IPS-11a (cell line): Measurements from ENCODE around the gene C2CD4C.
"Not testable (repeated sequence)": the region's sequence is repeated elsewhere in the genome, so short reads cannot be mapped to it uniquely, and the experiment has no call there.

Experiments
- H3K4me3 ChIP-seq: one replicate; pipeline ENCODE4 v1.5.1; 2013; ENCODE audit warnings: low read depth, low read length, control low read depth

Gene C2CD4C

DNA sequence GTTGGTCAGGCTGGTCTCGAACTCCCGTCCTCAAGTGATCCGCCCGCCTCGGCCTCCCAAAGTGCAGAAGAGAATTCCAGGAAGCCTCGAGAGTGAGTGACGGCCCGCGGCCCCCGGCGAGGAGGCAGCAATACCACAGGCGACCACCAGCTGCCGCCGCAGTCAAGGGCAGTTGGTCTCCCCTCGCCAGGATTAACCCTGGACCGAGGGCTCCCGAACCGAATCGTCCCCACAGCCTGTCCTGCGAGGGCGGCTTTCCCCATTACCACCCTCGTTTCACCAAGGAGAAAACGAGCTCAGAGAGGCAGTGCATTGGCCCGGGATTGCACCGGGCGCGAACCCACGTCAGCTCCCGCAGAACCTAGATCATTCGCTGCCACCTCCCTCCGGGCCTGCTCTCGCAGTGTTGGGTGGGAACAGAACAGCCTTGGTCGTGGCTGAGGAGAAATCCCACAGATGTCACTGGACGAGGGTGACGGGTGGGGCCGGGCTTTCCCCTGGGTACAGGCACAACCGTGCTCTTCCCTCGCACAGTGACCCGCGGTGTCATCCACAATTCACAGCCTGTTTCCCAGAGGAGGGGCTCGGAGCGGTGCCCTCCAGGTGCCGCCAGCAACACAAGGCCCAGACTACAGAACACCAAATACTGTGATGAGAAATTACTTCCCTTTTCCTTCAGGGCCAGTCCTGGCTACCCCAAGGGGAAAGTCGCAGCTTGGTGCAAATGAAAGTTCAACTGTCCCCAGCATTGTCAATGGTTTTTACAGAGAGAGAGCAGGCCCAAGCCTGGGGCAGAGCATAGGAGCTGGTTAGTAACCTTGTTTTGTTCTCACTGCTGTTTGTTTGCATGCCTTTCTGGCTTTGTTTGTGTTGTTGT is 24.8 kb downstream of the C2CD4C start:
- no peak overlapping the region for H3K4me3 ChIP-seq

DNA sequence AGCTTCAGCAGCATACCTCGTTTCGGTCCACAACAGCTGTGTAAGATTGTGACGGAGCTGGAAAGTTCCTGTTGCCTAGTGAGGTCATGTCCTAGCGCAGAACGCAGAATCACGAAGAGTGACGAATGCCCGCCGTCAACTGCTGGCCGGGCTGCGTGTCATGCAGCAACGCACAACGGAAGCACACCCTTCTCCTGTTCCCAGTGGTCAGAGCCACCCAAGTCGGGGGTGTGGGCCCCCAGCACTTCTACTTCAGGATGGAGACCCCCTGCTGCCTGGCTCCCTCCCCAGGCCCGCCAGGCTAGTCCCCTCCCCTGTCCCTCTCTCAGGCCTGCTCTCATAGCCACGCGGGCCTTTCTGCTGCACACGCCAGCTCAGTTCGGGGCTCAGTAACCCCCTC is 25.9 kb downstream of the C2CD4C start:
- no peak overlapping the region for H3K4me3 ChIP-seq

DNA sequence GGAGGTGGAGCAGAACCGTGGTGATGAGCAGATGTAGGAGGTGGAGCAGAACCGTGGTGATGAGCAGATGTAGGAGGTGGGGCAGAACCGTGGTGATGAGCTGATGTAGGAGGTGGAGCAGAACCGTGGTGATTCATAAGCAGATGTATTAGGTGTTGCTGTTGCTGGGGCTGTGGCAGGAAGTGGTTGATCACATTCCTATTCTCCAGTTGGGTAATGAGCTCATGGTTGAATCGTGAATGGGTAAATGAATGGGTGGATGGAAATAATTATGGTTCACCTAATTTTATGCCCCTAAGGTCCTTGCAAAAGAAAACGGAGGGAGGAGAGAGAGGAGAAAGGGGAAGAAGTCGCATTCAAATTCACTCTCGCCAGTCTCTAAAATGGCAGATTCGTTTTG is 26.4 kb downstream of the C2CD4C start:
- not testable (repeated sequence) for H3K4me3 ChIP-seq

DNA sequence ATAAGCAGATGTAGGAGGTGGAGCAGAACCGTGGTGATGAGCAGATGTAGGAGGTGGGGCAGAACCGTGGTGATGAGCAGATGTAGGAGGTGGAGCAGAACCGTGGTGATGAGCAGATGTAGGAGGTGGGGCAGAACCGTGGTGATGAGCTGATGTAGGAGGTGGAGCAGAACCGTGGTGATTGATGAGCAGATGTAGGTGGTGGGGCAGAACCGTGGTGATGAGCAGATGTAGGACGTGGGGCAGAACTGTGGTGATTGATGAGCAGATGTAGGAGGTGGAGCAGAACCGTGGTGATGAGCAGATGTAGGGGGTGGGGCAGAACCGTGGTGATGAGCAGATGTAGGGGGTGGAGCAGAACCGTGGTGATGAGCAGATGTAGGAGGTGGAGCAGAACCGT is 27.0 kb downstream of the C2CD4C start:
- not testable (repeated sequence) for H3K4me3 ChIP-seq

DNA sequence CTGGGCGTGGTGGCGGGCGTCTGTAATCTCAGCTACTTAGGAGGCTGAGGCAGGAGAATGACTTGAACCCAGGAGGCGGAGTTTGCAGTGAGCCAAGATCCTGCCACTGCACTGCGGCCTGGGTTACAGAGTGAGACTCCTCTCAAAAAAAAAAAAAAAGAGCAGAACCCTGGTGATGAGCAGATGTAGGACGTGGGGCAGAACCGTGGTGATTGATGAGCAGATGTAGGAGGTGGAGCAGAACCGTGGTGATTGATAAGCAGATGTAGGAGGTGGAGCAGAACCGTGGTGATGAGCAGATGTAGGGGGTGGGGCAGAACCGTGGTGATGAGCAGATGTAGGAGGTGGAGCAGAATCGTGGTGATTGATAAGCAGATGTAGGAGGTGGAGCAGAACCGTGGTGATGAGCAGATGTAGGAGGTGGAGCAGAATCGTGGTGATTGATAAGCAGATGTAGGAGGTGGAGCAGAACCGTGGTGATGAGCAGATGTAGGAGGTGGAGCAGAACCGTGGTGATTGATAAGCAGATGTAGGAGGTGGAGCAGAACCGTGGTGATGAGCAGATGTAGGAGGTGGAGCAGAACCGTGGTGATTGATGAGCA is 28.2 kb downstream of the C2CD4C start:
- not testable (repeated sequence) for H3K4me3 ChIP-seq

DNA sequence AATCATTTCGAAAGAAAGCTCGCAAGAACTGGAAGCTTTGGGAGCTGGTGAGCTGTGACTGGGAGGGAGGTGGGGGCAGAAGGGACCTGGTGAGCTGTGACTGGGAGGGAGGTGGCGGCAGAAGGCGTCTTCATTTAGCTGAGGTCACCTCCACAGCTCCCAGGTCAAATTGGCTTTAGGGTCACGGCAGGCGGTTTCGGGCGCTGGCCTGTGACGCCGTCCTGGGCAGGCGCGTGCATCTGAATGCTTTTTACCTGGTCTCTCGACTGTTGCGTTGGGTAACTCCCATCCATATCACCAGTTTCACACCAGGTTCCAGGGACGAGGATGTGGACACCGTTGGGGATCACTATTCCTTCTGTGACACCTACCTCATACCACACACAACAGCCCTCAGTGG is 29.2 kb downstream of the C2CD4C start:
- H3K4me3 ChIP-seq, result no peak overlapping the region

DNA sequence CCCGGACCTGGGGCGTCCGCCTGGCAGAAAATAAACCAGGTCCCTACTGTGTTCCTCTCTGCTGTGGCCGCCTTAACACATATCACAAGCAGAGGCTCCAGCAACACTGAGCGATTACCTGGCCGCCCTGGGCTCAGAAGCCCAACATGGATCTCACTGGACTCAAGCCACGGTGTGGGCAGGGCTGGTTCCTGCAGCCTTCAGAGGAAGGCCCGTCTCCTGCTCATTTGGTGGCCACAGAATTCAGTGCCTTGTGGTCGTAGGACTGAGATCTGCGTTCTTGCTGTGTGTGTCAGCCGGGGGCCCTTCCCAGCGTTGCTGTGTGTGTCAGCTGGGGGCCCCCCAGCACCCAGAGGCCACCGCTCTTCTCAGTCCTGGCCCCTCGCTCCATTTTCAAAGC is 30.2 kb downstream of the C2CD4C start:
- H3K4me3 ChIP-seq, result no peak overlapping the region

DNA sequence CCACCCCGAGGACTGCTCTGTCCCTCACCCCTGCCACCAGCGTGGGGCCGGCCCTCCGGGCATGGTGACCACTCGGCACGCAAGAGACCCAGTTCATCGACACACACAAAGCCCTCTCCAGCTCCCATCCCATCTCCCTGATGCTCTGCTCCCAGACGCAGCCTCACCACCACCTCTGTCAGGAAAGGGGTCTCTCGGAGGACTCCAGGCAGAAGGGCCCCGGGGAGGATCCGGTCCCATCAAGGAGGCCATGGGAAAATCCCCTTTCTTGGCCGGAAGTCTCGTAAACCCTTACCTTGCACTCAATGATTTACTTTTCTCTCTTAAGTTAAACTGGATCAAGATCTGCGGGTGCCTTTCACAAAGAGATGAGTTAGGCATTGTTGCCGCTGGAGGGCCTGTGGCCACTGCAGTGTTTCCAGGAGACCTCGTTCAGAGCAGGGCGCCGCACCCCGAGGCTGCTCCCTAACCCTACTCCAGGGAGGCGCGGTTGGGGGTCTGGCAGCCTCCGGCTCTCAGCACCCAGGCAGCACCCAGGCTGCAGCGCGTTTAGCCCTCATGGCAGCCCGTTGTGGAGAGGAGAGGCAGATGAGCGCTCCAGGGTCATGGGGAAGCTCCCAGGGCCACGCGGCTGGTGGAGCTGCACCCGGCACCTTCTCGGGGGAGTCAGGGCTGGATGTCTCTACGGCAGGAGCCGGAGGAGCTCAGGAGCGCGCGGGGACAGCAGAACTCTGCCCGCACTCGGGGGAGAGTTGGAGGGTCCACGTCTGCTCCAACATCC is 31.0 kb downstream of the C2CD4C start:
- H3K4me3 ChIP-seq, result no peak overlapping the region

DNA sequence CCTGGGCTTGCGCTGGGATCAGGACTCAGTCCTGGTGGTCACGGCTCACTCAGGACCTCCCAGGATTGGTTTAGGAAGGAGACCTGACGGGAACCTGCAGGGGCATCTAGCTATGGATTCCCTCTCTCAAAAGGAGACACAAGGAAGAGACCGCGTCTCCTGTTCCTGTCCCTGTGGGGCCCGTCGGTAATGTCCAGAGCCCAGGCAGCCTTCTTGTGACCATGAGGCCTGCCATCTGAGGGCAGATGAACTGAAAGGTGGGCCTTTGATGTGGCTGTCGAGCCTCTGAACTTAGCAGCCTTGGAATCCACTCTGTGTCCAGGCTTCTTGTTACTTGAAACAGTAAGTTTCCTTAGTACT is 32.9 kb downstream of the C2CD4C start:
- no peak overlapping the region for H3K4me3 ChIP-seq

DNA sequence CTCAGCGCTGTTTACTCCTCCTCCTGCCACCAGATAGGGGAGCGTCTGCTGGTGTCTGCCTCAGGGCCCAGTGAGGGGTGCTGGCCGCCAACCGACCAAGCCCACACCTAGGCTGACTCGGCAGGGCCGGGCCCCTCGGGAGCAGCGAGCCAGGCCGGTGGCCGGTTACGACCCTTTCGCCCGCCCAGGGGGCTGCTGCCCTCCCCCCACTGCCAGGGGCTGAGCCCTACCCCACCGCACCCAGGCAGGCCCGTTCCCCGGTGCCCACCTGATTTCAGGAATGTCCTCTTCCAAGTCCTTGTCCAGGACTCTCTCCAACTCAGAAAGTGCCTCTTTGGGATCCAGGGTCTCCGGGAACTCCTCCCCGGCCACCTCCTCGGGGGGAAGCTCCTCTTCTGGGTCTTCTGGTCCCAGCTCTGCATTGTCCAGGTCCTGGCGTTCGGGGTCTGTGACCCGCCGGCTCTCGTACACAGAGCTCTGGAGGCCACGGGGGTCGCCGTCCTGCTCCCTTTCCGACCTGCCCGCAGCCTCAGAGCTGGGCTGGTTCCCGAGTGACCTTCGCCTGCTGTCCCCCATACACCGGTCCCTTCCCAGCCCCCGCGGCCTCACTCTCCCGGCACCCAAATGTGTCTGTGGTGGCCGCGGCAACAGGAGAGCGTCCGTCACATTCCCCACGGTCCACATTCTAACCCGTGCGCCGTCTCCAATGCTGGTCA is 33.4 kb downstream of the C2CD4C start:
- no peak overlapping the region for H3K4me3 ChIP-seq

DNA sequence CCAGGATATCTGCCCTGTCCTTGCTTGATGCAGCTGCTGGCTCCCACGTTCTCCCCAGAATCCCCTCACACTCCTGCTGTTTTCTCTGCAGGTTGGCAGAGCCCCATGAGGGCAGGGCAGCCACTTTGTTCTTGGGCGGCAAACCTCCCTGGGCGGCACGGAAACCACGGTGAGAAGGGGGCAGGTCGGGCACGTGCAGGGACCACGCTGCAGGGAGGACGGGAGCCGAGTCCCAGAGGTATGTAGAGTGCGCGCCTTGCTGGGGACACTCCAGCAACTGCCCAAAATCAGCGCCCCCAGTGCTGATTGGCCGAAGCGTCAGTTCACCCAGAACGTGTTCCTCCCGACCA is 34.1 kb downstream of the C2CD4C start:
- H3K4me3 ChIP-seq, result no peak overlapping the region

DNA sequence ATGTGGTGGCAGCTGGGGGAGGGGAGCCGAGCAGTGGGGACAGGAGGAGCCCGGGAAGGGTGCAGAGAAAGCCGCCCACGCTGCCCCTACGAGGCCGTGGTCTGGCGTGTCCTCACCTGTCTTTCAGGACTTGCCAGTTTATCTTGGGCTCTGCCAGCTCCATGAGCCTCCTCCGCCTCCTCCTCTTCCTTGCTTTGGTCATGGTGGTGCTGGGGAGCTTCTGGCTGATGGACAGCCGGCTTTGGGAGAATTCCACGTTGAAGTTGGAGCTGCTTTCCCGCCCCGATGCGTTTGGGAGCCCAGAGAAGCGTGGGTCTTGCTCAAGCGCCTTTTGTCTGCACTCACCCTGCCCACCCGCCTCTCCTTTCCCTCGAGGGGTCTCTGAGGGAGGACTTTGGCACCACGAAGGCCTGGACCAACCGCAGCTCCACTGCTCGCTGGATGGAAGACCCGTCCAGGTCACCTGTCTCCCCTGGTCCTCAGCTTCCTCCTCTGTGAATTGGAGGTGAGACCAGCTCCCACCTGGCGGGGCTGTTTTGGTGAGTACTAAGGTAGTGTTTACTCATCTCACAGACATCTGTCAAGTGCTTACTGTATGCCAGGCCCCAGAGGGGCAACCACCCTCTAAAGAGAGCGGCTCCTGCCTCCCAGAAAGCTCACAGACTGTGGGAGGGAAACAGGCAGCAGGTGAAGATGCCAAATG is 34.6 kb downstream of the C2CD4C start:
- H3K4me3 ChIP-seq, result no peak overlapping the region

DNA sequence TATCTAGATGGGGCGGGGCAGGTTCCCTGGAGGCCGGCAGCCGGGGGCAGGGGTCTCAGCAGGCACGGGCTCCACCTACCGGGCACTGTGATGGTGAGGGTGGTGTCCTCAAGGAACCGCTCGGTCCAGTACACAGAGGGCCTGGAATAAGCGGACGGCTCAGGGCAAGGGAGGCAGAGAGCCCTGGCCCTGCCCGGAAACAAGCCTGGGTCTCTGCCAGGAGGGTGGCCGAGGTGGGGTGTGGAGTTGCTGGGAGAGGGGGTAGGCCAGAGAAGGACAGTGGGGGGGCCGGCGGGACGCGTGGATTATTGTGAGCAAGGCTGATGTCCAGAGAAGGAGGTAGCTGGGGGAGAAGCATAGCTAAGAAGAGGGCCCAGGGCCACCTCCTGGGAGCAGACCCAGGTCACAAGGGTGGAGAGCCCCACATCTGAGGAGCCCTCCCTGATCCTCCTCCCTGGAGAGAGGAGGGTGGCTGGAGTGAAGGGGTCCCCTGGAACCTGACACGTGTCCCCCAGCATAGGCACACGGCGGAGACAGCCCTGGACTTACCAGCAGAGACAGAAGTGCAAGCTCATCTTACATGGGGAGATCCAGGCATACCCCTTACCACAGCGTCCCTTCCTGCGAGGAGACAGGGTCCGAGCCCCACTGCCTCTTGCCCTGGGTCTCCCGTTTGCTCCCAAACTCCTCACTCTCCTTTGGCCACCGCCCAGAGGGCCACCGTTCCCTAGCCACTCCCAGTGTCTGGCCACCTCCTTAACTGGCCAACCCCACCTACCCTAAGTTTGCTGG is 35.4 kb downstream of the C2CD4C start:
- no peak overlapping the region for H3K4me3 ChIP-seq

DNA sequence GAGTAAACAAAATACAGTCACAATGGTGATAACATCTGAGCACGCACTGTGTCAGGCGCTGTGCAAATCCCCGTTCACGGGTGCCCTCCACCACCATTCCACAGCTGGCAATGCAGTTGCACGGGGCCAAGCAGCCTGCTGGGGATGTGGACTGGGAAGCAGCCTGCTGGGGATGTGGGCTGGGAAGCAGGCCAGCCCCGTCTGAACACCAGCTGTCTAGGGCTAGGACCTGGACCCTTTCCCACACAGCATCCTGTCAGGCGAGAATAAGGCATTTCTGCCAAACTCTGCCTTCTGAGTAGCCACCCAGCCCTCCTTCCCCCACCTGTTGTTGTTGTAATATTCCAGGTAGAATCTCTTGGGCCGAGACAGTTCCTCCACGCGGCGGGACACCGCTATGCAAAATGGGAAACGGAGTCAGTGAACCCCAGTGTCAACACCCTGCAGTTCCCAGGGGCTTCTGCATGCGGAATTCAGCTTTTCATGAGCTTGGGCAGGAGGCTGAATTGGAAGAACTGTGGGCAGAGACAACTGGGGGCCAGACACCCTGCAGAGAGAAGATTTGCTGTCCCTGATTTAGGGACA is 36.5 kb downstream of the C2CD4C start:
- no peak overlapping the region for H3K4me3 ChIP-seq

DNA sequence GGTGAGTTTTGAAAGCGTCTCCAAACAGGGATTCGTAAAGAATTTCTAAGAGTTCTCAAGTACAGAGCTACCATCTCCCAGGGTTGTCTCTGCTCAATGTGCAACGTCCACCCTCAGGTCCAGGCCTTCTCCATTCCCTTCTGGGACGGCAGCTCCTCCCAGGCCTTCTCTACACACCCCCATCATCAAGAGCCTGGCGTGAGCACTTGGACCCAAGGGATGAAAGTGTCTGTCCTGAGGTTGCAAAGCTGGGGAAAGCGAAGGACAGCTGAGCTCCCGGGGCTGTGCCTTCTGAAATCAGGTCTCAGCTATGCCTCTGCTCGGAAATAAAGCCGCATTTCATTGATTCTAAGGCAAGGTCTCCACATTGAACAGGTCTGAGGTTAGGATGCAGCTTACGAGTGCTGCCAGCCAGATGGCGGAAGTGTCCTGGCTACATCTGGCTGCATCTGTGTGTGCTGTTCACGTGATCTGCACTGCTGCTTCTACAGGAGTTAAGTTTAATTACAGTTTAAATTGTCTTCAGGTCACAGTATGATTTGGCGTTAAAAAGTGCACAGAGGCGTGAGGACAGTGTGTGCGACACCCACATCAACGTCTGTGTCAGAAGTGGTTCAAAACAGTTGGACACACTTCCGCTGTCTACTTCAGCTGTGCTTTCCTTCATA is 37.3 kb downstream of the C2CD4C start:
- H3K4me3 ChIP-seq, result no peak overlapping the region

DNA sequence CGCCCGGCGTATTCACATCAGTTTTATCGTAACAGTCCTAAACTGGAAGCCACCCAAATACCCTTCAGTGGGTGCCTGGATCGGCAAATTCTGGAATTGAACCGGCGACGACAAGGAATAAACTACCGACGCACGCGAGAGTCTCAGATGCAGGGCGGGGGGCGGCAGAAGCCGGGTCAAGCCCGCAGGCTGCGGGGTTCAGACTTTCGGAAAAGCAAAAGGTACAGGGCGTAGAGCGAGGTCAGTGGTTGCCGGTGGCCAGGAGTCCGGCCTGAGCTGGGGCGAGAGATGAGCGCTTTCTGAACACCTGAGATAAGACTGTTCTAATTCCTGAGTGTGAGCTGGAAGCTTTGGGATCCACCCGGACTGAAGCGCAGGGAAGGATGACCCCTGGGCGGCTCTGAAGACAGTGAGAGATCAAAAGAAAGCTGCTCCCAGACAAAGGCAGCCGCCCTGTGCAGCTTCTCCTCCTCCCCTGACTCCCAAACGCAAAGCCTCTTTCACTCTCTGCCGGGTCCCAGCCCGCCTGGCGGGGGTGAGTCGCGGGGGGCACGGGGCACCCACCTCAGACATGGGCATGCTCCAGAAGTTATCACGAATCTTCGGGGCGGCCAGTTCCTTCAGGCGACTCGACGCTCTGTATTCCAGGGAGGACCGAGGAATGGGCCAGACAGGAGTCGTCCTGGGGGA is 38.2 kb downstream of the C2CD4C start:
- no peak overlapping the region for H3K4me3 ChIP-seq

DNA sequence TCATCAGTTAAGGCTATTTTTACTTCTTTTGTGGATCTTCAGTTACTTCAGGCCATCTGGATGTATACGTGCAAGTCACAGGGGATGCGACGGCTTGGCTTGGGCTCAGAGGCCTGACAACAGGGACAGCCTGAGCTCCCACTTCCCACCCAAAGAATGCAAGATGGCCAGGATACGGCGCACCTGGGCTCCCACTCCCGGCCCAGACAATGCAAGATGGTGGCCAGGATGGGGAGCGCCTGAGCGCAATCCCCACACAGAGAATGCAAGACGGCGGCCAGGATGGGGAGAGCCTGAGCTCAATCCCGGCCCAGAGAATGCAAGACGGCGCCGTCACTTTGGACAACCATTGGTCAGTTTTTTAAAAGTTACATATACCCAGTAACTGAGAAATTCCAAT is 39.1 kb downstream of the C2CD4C start:
- H3K4me3 ChIP-seq, result no peak overlapping the region

DNA sequence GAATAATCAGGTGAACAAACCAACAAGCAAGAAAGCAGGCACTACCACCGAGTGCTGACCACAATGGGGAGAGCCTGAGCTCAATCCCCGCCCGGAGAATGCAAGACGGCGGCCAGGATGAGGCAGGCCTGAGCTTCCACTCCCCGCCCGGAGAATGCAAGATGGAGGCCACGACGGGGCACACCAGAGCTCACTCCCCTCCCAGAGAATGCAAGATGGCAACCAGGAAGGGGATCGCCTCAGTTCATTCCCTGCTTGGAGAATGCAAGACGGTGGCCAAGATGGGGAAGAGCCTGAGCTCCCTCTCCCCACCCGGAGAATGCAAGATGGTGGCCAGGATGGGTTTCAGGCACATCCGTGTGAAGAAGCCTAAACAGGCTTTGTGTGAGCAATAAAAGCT is 39.7 kb downstream of the C2CD4C start:
- no peak overlapping the region for H3K4me3 ChIP-seq

DNA sequence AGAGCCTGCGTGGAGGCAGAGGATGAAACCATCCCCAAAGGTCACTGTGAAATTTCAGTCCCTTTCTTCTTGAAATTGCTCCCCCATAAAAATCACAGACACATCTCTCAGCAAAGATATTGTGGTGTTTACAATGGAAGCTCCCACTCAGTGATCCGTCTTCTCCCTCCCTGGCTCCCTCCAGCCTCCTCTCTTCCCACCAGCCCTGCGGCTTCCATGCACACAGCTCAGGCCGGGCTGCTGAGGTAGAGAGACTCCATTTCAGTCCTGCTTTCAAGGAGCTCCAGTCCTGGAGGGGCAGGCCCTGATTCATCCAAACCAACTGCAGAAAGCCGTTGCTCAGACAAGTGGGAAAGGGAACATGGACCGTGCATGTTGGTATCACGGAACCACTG is 40.3 kb downstream of the C2CD4C start:
- H3K4me3 ChIP-seq, result no peak overlapping the region
